Melanocyte of skin (primary cell): Measurements from ENCODE around the gene NEURL1B. TPM values are rescaled to one million over a fixed set of nuclear protein-coding genes. Genes with fewer than 3 reads are reported as not detected.

Source experiments
- small RNA-seq, 2 donors: library from RNA; depleted of rRNA; stranded (forward); fragments of <200 nt; gene quantifications; one replicate each; pipeline ENCODE3, GENCODE V24; 2012
- total RNA-seq, 2 donors: library from RNA; depleted of rRNA; stranded (reverse); fragments of >200 nt; gene quantifications; 2 replicates each; pipeline ENCODE4 v1.2.3, GENCODE V29; 2012

Gene NEURL1B
- total RNA-seq = 1 to 10 TPM; 1.7 TPM

GRCh38 chr5:172640822-172641358 is at the start of gene NEURL1B:
Gene NEURL1B (plus strand): TSS chr5:172641263. CDS start chr5:172641407, 144 bp downstream.

Small RNAs within 50 kb of the gene (small RNA-seq; reads per million reads assigned to genes)
- gene AC027309.2 (0.04 to 0.23 reads per million in 2 donors), gene MIR5003 (0 to 0.12 reads per million in 2 donors)

Other genes with a start within 250 kb of the NEURL1B start
- gene SH3PXD2B, start 186.7 kb upstream of the NEURL1B start, total RNA-seq = 100 to 1,000 TPM in 1 of 2 donors, 10 to 100 TPM in 1; 88.8 to 115 TPM
- 10 to 100 TPM; 11.7 to 19.6 TPM for gene DUSP1, start 129.9 kb downstream of the NEURL1B start, total RNA-seq
- 10 to 100 TPM; 43.4 to 72.9 TPM for gene ERGIC1, start 193.0 kb downstream of the NEURL1B start, total RNA-seq